Measurements from ENCODE around the gene LCP1.

Gene LCP1

DNA sequence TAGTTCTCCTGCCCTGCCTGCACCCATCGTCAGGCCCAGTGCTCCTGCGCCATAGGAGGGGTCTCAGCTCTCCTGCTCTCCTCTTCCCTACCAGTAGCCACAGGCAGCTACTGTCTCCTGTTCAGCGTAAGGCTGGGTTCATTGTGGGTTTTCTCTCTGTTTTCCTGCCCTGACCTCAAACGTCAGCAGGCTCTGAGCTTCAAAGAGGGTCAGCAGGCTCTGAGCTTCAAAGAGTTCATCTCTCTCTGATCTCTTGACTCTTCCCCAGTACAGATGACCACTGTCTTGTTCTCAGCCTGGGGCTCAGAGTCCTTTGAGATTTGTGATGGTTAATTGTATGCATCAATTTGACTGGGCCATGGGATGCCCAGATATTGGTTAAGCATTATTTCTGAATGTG is 72.5 kb downstream of the LCP1 start:
- DNase-seq (ENCODE audit: low read depth in 2 of 2), result no peak
- TF ChIP-seq, protein P1, sequence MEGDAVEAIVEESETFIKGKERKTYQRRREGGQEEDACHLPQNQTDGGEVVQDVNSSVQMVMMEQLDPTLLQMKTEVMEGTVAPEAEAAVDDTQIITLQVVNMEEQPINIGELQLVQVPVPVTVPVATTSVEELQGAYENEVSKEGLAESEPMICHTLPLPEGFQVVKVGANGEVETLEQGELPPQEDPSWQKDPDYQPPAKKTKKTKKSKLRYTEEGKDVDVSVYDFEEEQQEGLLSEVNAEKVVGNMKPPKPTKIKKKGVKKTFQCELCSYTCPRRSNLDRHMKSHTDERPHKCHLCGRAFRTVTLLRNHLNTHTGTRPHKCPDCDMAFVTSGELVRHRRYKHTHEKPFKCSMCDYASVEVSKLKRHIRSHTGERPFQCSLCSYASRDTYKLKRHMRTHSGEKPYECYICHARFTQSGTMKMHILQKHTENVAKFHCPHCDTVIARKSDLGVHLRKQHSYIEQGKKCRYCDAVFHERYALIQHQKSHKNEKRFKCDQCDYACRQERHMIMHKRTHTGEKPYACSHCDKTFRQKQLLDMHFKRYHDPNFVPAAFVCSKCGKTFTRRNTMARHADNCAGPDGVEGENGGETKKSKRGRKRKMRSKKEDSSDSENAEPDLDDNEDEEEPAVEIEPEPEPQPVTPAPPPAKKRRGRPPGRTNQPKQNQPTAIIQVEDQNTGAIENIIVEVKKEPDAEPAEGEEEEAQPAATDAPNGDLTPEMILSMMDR (IDR thresholded peaks at IDR 0.05; ENCODE audit: low read depth, low read length), result no peak
- no peak overlapping the region for H3K4me3 ChIP-seq (replicated peaks in 1 of 2; ENCODE audit: low read depth in 2 of 2, low read length in 2 of 2)

DNA sequence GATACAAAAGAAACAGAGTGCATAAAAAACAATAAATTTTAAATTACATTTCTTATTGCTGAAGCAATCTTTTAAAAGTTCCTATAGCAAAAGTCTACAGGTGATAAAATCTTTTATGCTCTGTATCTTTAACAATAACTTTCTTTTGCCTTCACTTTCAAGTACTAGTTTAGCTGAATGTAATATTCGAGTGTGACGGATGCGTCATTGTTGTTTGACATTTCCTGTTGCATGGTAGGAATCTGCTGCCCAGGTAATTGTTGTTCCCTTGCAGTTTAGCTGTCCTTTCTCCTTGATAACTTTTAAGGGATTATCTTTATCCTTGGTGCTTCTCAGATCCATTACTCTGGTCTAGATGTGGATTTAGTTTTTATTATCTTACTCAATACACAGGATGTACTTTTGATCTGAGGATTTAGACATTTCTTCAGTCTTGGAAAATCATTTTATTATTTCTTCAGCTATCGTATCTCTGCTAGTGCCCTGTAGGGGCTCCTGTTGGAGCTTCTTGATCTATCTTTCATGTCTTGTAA is 75.1 kb downstream of the LCP1 start:
- no peak for DNase-seq (ENCODE audit: low read depth in 2 of 2)
- TF ChIP-seq, protein P1 (IDR thresholded peaks at IDR 0.05; ENCODE audit: low read depth, low read length), result no peak
- no peak overlapping the region for H3K4me3 ChIP-seq (replicated peaks in 1 of 2; ENCODE audit: low read depth in 2 of 2, low read length in 2 of 2)

DNA sequence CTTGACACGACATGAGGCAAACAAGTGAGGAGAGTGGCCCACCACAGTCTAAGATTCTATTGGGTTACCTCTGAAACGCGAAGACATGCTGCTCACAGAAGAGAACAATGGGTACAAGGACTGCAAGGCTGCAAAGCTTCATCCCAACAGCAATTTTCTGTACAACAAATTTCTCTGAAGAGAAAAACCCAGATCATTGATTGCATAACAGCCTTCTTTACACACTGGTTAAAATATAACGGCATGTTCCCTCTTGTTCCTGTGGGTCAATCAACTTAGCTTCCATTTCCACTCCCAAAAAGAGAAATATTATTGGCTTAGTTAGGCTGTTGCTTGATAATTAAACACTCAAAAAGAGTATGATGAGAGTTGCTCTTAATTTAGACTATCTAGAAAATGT is 77.1 kb downstream of the LCP1 start, which contains the start of gene CPB2:
TSS of gene CPB2 (minus strand) at position 166 of the 400 bp plus-strand sequence. CDS start at position 142, 24 bp downstream.
- TF ChIP-seq, protein P1 (IDR thresholded peaks at IDR 0.05; ENCODE audit: low read depth, low read length), result no peak
- no peak within 1 kb of the TSS for H3K4me3 ChIP-seq (replicated peaks in 1 of 2; ENCODE audit: low read depth in 2 of 2, low read length in 2 of 2)
- DNase-seq (ENCODE audit: low read depth in 2 of 2), result no peak

DNA sequence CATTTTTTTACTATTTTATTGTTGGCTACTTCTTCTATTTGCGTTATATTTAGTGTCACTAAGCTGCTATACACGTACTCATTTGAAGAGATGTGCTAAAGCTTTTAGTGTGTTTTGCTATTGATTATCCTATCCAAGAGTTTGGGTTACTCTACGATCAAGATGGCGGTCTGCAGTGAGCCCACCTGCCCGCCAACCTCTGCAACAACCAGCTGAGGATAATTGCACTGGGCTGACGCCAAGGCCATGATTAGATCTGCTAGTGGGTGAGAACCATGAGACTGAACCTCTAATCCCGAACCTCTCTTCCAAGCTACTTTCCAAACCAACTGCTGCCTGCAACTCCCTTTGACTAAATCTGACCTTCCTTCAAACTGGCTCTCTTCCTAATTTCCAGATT is 78.9 kb downstream of the LCP1 start:
- DNase-seq (ENCODE audit: low read depth in 2 of 2), result no peak
- TF ChIP-seq, protein P1 (IDR thresholded peaks at IDR 0.05; ENCODE audit: low read depth, low read length), result no peak
- no peak overlapping the region for H3K4me3 ChIP-seq (replicated peaks in 1 of 2; ENCODE audit: low read depth in 2 of 2, low read length in 2 of 2)

DNA sequence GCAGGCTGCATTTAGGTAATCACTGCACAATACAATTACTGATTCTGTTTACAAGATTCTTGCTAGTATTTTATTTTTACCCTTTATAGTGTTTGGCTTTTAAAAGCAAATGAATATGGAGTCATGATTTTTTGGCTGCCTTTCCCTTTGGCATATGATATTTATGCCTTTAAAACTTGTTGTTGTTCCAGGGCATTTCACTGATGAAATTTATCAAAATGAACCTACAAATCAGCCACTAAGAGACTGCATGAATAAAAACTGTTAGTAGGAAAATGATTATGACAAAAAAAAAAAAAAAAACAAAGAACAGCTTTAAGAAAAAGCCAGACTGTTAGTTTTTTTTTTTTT is 79.7 kb downstream of the LCP1 start:
- H3K4me3 ChIP-seq (replicated peaks in 1 of 2; ENCODE audit: low read depth in 2 of 2, low read length in 2 of 2), result no peak overlapping the region
- TF ChIP-seq, protein P1 (IDR thresholded peaks at IDR 0.05; ENCODE audit: low read depth, low read length), result no peak
- DNase-seq (ENCODE audit: low read depth in 2 of 2), result no peak

DNA sequence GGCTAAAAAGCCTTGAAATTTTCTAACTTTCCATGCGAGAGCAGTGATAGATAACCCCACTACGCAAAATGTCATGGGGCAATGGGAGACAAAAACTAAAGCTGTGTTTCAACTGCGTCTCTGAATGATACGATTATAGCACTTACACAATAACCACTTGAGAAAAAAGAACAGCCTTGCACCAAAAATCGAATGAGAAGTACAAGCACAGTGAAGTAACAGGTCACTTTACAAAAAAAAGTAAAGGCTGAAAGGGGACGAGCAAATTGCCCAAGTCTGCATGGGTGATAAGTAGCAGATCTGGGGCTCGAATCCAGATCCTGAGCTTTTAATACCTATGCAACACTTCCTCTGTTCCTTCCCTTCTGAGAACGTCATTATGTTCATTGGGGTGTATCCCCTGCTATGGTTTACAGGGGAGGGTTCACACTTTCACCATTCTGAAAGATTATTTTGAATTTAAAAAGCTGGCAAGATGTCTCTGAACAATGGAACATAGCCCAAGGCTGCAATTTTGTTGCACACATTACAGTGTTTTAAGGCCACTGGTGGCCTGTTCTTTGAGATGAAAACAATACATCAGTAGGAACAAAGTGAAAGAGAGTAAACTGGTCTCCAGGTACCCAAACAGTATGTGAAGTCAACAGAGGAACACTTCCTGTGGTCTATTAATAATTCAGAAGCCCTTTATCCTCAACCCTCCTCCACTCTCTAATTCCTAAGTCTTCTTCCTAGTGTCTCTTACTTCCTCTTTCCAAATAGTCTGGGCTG is 80.3 kb downstream of the LCP1 start:
- TF ChIP-seq, protein P1 (IDR thresholded peaks at IDR 0.05; ENCODE audit: low read depth, low read length), result no peak
- DNase-seq (ENCODE audit: low read depth in 2 of 2), result no peak
- no peak overlapping the region for H3K4me3 ChIP-seq (replicated peaks in 1 of 2; ENCODE audit: low read depth in 2 of 2, low read length in 2 of 2)

All from cardiac fibroblast (primary cell).